ENCODE data around the gene OR6B2.
A peak's percentile ranks its signal among the peaks of the same experiment; 100 is the strongest.
"Not testable (repeated sequence)": the region's sequence is repeated elsewhere in the genome, so short reads cannot be mapped to it uniquely, and the experiment has no call there.

Gene OR6B2

DNA sequence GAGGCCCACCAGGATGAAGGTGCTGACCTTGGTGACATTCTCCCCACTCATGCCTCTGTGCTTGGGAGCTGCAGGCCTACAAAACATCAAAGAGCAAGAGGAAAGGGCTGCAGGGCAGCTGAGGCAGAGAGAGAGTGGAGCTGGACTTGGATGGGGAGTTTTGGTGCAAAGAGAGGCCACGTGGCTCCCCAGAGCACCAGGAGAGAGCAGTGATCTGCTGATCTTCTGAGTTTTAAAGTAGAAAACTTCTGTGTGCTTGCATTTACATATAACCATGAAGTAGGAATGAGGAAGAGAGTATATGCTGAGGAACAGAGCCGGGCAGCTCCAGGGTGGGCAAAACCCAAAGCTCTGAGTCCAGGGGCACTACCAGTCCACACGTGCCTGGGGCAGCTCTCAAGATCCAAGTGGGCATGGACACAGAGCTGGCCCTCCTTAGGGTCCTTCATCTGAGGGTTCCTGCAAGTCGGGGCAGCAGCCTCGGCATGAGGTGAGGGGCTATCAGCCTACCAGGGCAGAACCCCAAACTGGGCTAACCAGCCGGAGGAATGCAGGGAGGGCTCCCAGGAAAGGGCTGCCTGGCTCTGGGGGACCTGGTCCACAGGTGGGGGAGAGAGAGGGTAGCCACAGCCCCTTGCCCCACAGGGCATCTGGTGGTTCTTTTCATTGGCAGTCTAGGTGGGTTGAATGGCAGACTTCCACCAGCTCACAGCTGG, at the start of gene OR6B2:
Gene OR6B2, minus strand, starts transcription at position 51 of the 716 bp plus-strand sequence. Its CDS starts 0 bp downstream, at position 51.
- no peak for DNase-seq

- DNase-seq: no peak
These were observed 48.4 kb upstream of the OR6B2 start for GRCh38 chr2:240078631-240079030.

GRCh38 chr2:240077442-240077841, 47.2 kb upstream of the OR6B2 start:
- no peak for DNase-seq

GRCh38 chr2:240074545-240074944, 44.3 kb upstream of the OR6B2 start:
- no peak for DNase-seq

- no peak for DNase-seq
These were observed 40.7 kb upstream of the OR6B2 start for GRCh38 chr2:240070907-240071306.

DNA sequence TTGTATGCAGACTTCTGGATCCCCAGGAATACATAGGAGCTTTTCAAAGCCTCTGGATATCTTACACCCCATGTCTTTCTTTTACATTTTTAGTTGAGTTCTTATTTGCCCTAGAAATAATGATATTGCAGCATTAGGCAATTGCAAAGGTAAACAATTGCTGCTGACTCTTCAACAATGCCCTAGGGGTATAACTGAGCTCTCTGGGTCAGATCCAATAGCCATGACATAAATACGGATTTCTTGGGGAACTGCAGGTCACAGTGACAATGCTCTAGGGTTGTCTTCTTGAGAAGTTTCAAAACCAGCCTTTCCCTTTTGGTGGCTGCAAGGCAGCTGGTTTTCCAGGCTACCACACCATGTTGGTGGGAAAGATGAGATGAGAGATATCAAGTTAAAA, 39.6 kb upstream of the OR6B2 start:
- DNase-seq: no peak

- no peak for DNase-seq
These were observed 38.0 kb upstream of the OR6B2 start for GRCh38 chr2:240068193-240068592.

- DNase-seq: no peak
These were observed 36.3 kb upstream of the OR6B2 start for GRCh38 chr2:240066489-240066888.

- no peak for DNase-seq
These were observed 34.7 kb upstream of the OR6B2 start for GRCh38 chr2:240064898-240065297.

DNA sequence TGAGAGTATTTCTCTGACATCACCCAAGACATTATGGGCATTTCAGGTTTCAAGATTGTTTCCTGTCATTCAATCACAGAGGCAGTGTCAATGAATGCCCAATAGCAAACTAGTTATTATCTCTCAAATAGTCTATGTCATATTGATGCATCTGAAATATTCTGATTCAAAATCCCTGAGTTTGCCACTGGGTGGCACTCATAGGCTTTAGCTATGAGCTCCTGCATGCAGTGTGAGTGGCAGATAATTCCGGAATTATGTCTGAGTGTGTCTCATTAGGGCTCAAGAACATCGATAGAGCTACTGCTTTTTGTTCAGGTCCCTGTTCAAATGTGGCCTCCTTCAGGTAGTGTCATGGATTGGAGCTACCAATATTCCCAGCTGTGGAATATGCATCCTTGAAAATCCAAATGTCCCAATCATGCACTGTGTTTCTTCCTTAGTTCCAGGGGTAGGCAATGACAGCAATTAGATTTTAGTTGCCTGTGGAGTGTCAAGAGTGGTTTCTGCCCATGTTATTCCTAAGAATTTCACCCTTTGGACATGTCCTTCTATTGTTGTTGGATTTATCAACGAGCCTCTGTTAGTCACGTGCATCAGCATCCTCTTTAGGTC, 30.9 kb upstream of the OR6B2 start:
- DNase-seq: peak; percentile 60

GRCh38 chr2:240056678-240057077, 26.4 kb upstream of the OR6B2 start:
- DNase-seq: no peak

- DNase-seq: no peak
These were observed 25.1 kb upstream of the OR6B2 start for GRCh38 chr2:240055177-240055917.

GRCh38 chr2:240053173-240054155, 23.2 kb upstream of the OR6B2 start, which contains the start of gene OR6B3:
TSS of gene OR6B3 (minus strand) at chr2:240053521.
- DNase-seq: no peak

GRCh38 chr2:240052524-240052923, 22.3 kb upstream of the OR6B2 start:
- no peak for DNase-seq

DNA sequence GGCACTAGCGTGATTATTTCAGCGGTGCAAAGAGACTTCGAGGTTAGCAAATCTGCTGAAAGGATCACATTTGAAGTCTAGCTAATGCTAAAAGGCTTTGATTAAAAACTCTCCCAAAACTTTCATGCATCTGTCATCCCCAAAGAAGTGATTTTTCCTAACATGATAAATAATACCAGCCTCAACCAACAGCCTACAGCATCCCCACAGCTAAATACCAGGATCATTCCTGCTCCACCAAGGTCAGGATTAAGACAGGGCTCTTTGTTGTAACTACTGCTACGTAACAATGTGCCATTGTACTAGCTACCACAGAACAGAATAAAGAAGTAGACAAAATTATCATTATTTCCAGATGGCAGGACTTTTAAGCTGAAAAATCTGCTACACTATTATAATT, 21.5 kb upstream of the OR6B2 start:
- no peak for DNase-seq

DNA sequence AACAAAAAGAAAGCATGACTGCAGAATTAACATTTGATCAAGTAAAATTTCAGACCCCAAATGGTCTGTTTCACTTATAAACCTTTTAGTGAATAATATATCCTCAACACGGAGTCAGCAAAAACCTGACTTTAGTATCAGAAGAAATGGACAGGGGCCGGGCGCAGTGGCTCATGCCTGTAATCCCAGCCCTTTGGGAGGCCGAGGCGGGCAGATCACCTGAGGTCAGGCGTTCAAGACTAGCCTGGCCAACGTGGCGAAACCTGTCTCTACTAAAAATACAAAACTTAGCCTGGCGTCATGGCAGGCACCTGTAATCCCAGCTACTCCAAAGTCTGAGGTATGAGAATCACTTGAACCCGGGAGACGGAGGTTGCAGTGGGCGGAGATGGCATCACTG, 20.0 kb upstream of the OR6B2 start:
- DNase-seq: no peak

GRCh38 chr2:240048237-240048636, 18.0 kb upstream of the OR6B2 start:
- DNase-seq: no peak

DNA sequence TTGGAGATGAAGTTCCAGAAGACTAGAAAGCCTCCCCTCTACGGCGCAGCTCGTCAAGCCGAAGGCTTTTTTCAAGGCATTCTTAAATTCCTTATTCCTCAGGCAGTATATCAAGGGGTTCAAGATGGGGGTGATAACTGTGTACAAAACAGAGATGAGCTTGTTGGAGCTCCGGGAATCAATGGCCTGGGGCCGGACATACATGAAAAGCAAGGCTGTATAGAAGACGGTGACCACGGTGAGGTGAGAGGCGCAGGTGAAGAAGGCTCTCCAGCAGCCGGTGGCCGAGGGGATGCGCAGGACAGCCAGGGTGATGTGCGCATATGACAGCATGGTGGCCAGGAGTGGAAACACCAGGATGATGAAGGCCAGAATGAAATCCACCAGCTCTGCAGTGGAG, 14.9 kb upstream of the OR6B2 start:
- DNase-seq: no peak

DNA sequence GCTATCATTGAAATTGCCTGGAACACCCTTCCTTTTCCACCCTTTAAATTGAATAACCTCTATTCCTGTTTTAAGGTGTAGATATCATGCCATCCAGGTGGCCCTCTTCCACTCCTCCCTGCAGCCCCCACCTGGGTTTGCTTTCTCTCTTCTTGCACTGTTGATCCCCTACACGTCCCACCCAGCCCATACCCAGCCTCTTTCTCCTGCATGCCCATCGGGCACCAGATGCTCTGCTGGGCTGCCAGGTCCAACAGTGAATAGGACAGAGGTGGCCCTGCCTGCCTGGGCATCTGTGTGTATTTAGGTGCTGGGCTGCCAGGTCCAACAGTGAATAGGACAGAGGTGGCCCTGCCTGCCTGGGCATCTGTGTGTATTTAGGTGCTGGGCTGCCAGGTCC, 13.9 kb upstream of the OR6B2 start:
- not testable (repeated sequence) for DNase-seq

DNA sequence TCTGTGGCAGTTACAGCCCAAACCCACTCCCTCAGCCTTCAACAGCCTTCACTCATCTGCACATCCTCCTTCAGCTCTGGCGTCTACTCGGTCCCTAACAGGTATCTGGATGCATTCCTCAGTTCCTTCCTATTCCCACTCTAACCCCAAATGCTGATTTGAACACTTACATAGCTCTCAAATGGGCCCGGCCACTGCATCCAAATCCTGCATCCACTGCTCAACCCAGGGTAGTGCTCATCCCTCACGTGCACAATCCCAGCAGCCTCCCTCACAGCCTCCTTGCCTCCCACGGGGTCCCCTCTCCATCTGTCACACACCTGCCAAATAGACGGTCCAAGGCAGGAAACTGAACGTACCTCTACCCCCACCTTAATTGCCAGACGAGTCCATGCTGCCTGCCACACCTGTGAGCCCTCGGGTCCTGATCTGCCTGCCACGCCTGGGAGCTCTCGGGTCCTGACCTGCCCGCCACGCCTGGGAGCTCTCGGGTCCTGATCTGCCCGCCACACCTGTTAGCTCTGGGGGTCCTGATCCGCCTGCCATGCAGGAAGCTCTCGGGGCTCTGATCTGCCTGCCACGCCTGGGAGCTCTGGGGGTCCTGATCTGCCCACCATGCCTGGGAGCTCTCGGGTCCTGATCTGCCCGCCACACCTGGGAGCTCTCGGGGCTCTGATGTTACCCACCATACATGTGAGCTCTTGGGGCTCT, 13.2 kb upstream of the OR6B2 start:
- DNase-seq: no peak

DNA sequence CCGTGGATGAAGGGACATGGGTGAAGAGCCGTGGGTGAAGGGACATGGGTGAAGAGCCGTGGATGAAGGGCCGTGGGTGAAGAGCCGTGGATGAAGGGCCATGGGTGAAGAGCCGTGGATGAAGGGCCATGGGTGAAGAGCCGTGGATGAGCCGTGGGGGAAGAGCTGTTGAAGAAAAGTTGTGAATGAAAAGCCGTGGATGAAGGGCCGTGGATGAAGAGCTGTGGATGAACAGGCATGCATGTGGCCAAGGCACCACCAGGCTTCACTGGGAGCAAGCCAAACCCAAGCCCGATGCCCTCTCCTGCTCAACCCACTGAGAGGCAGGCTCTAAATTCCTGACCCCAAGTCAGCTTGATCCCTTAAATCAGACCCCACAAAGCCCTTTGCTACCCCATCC, 12.5 kb upstream of the OR6B2 start:
- DNase-seq: no peak

- no peak for DNase-seq
These were observed 11.1 kb upstream of the OR6B2 start for GRCh38 chr2:240041363-240041762.
